ENCODE measurements around the gene NAPA. TPM values are rescaled to one million over a fixed set of nuclear protein-coding genes. Genes with fewer than 3 reads are reported as not detected.

The NAPA gene
- total and polyA plus RNA-seq, 10 of the 15 experiments (the other 5 are each of a cell fraction or from before 2014, with no cell fraction given) = 8.2 to 193 (median 102) TPM

DNA sequence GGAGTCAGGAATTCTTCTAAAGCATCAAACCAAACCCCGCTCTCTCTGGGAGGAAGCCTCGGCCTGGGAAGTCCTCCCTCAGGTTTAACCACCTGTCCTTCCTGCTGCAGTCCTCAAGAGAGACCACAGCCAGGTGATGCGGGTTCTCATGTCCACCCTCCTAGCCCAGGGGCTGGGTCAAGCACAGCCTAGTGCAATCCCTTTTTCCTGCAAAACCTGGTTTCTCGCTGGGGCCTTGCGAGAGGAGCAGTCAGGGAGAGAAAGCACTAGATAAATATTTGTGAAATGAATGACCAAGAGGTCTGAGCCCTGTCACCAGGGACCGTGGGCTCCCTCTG is 45.5 kb downstream of the NAPA start:
- H3K79me2 ChIP-seq (ENCODE audit: control insufficient read depth, insufficient read depth, low read length) = no peaks in the 10 kb centered on the region
- H3K4me3 ChIP-seq = no peak overlapping the region
- no peak for TF ChIP-seq SREBF2 (IDR thresholded peaks at IDR 0.05; ENCODE audit: low read length)
- TF ChIP-seq, protein P1, sequence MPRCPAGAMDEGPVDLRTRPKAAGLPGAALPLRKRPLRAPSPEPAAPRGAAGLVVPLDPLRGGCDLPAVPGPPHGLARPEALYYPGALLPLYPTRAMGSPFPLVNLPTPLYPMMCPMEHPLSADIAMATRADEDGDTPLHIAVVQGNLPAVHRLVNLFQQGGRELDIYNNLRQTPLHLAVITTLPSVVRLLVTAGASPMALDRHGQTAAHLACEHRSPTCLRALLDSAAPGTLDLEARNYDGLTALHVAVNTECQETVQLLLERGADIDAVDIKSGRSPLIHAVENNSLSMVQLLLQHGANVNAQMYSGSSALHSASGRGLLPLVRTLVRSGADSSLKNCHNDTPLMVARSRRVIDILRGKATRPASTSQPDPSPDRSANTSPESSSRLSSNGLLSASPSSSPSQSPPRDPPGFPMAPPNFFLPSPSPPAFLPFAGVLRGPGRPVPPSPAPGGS (IDR thresholded peaks at IDR 0.05; ENCODE audit: borderline replicate concordance, insufficient read depth, low read depth, low read length, poor library complexity, severe bottlenecking) = no peak
- no peak for TF ChIP-seq ZZZ3 (IDR thresholded peaks at IDR 0.05; ENCODE audit: control insufficient read depth, insufficient read length, low read depth)
- no peak for TF ChIP-seq CREB1 (IDR thresholded peaks at IDR 0.05; ENCODE audit: low read depth)
- no peak for TF ChIP-seq BRCA1 (IDR thresholded peaks at IDR 0.05; ENCODE audit: low read depth, low read length)
- no peak for TF ChIP-seq CTCF (IDR thresholded peaks at IDR 0.05 in 2 of 3, conservative IDR thresholded peaks at IDR 0.05 in 1 of 3; ENCODE audit: control insufficient read depth in 2 of 3, extremely low read depth in 1 of 3, insufficient read depth in 1 of 3, low read depth in 3 of 3, low read length in 3 of 3)
- no peak for TF ChIP-seq FOXK2 (IDR thresholded peaks at IDR 0.05)
- no peak for TF ChIP-seq E2F4 (IDR thresholded peaks at IDR 0.05; ENCODE audit: low read depth, low read length)
- TF ChIP-seq TAF1 (IDR thresholded peaks at IDR 0.05; ENCODE audit: borderline replicate concordance, low read depth, low read length) = no peak
- no peak for TF ChIP-seq ATF3 (IDR thresholded peaks at IDR 0.05; ENCODE audit: borderline replicate concordance, extremely low read depth, low read depth, low read length)
- TF ChIP-seq MTA3 (IDR thresholded peaks at IDR 0.05; ENCODE audit: borderline replicate concordance, low read length) = no peak
- TF ChIP-seq CEBPZ (IDR thresholded peaks at IDR 0.05; ENCODE audit: low read depth, low read length) = no peak
- no peak for TF ChIP-seq IRF4 (IDR thresholded peaks at IDR 0.05; ENCODE audit: low read depth, low read length)
- no peak for TF ChIP-seq CBFB (IDR thresholded peaks at IDR 0.05; ENCODE audit: low read depth)
- no peak for TF ChIP-seq RUNX3 (IDR thresholded peaks at IDR 0.05; ENCODE audit: low read length)
- TF ChIP-seq NFYB (IDR thresholded peaks at IDR 0.05; ENCODE audit: insufficient read depth, low read depth, low read length) = no peak
- TF ChIP-seq, protein P2, sequence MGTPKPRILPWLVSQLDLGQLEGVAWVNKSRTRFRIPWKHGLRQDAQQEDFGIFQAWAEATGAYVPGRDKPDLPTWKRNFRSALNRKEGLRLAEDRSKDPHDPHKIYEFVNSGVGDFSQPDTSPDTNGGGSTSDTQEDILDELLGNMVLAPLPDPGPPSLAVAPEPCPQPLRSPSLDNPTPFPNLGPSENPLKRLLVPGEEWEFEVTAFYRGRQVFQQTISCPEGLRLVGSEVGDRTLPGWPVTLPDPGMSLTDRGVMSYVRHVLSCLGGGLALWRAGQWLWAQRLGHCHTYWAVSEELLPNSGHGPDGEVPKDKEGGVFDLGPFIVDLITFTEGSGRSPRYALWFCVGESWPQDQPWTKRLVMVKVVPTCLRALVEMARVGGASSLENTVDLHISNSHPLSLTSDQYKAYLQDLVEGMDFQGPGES (IDR thresholded peaks at IDR 0.05) = no peak
- FAIRE-seq = no peak
- ChIA-PET SMC1A (ENCODE audit: uncharacterized antibody, unreplicated experiment) (no interaction called here), CTCF (no interaction called here), RAD21 (ENCODE audit: unreplicated experiment) (no interaction called here), POLR2A (no interaction called here)
- H4K20me1 ChIP-seq (ENCODE audit: control insufficient read depth, insufficient read depth) = no peaks in the 10 kb centered on the region
- H3K9ac ChIP-seq (ENCODE audit: control insufficient read depth, insufficient read depth, low read length) = no peak overlapping the region
- H3K9me3 ChIP-seq (replicated peaks; ENCODE audit: control insufficient read depth, insufficient read depth, low read length) = no peaks in the 10 kb centered on the region
- in situ Hi-C loops (cut with MboI) = no loop called here
- H3K27ac ChIP-seq (ENCODE audit: control insufficient read depth, insufficient read depth) = no peak overlapping the region
- 32% methylated on average over 6 of the region's 6 CpGs for WGBS (ENCODE audit: insufficient coverage, insufficient replicate concordance, low lambda C conversion rate, missing lambda C conversion rate)
- BruUV-seq (replicated peaks) = no TSS peak
- H3K4me2 ChIP-seq (ENCODE audit: control insufficient read depth, insufficient read depth) = no peak overlapping the region
- H3K36me3 ChIP-seq (ENCODE audit: control insufficient read depth in 2 of 2, insufficient read depth in 2 of 2, low read length in 1 of 2) = no peaks in the 10 kb centered on the region
- peaks cover 5 to 7% of the 10 kb centered on the region in 2 experiments; a peak in 3 of 4 replicates for H3K27me3 ChIP-seq (replicated peaks in 1 of 2; ENCODE audit: control insufficient read depth in 2 of 2, insufficient read depth in 2 of 2, low read length in 1 of 2)
- DNase-seq (ENCODE audit: low read depth, low spot score) = no peak
- intact Hi-C loops (cut with micrococcal nuclease; ENCODE audit: unreplicated experiment) = no loop called here
- ATAC-seq = no peak
- H2AFZ ChIP-seq (ENCODE audit: control insufficient read depth, low read depth, low read length) = no peak overlapping the region
- H3K4me1 ChIP-seq (ENCODE audit: control insufficient read depth, insufficient read depth, low read length) = no peaks in the 10 kb centered on the region

All from GM12878 (cell line).